Astrocyte (in vitro differentiated cells and primary cell): ENCODE measurements around the gene MCOLN1. TPM values are rescaled to one million over a fixed set of nuclear protein-coding genes. Genes with fewer than 3 reads are reported as not detected.
A peak's percentile ranks its signal among the peaks of the same experiment; 100 is the strongest.
"Not testable (repeated sequence)": the region's sequence is repeated elsewhere in the genome, so short reads cannot be mapped to it uniquely, and the experiment has no call there.

Experiments
- DNase-seq: peaks from one replicate; pipeline ENCODE4 v3.0.0-alpha.2; 2010; ENCODE audit warnings: low read depth
- FAIRE-seq: peaks from 2 replicates; lab custom pipeline; 2011; peaks lifted over from hg19 to GRCh38; lab: Jason Lieb, UNC
- H2AFZ ChIP-seq: 2 replicates; pipeline ENCODE4 v1.6.0; 2012; ENCODE audit warnings: low read depth, low read length, inconsistent platforms
- H3K27ac ChIP-seq: 2 replicates; pipeline ENCODE4 v1.5.1; 2011; ENCODE audit warnings: low read depth, low read length, inconsistent platforms
- H3K27me3 ChIP-seq: 2 replicates; pipeline ENCODE4 v1.6.0; 2011; ENCODE audit warnings: low read length, inconsistent platforms; ENCODE audit not compliant: insufficient read depth
- H3K36me3 ChIP-seq: 2 replicates; pipeline ENCODE4 v1.5.1; 2011; ENCODE audit warnings: low read length, inconsistent platforms; ENCODE audit not compliant: insufficient read depth
- H3K4me1 ChIP-seq: 2 replicates; pipeline ENCODE4 v1.5.1; 2011; ENCODE audit warnings: low read length, inconsistent platforms; ENCODE audit not compliant: insufficient read depth
- H3K4me2 ChIP-seq: 2 replicates; pipeline ENCODE4 v1.6.0; 2012; ENCODE audit warnings: low read length, inconsistent platforms
- H3K4me3 ChIP-seq: 2 replicates; pipeline ENCODE4 v1.5.1; 2011; ENCODE audit warnings: low read depth, mild to moderate bottlenecking, low read length, inconsistent platforms; ENCODE audit not compliant: insufficient read depth
- H3K79me2 ChIP-seq: 2 replicates; pipeline ENCODE4 v1.6.0; 2012; ENCODE audit warnings: mild to moderate bottlenecking, low read length, inconsistent platforms; ENCODE audit not compliant: insufficient read depth
- H3K9ac ChIP-seq: 2 replicates; pipeline ENCODE4 v1.6.0; 2012; ENCODE audit warnings: mild to moderate bottlenecking, low read length, inconsistent platforms
- H3K9me3 ChIP-seq: 2 replicates; pipeline ENCODE4 v1.5.1; 2012; ENCODE audit warnings: low read depth, mild to moderate bottlenecking, low read length, inconsistent platforms; ENCODE audit not compliant: insufficient read depth
- H4K20me1 ChIP-seq: 2 replicates; pipeline ENCODE4 v1.6.0; 2012; ENCODE audit warnings: low read length, inconsistent platforms; ENCODE audit not compliant: insufficient read depth
- H3K27ac Mint-ChIP-seq: one replicate; pipeline ENCODE4 v1.8.0; 2021; ENCODE audit warnings: mild to moderate bottlenecking, mixed read lengths; ENCODE audit not compliant: unreplicated experiment
- H3K27me3 Mint-ChIP-seq: one replicate; pipeline ENCODE4 v1.8.0; 2021; ENCODE audit warnings: low read depth, mixed read lengths; ENCODE audit not compliant: unreplicated experiment
- H3K36me3 Mint-ChIP-seq: one replicate; pipeline ENCODE4 v1.8.0; 2021; ENCODE audit warnings: low read depth, mixed read lengths; ENCODE audit not compliant: unreplicated experiment
- H3K4me1 Mint-ChIP-seq: one replicate; pipeline ENCODE4 v1.8.0; 2021; ENCODE audit warnings: low read depth, mixed read lengths; ENCODE audit not compliant: unreplicated experiment
- H3K4me3 Mint-ChIP-seq: one replicate; pipeline ENCODE4 v1.8.0; 2021; ENCODE audit warnings: mild to moderate bottlenecking, moderate library complexity, mixed read lengths; ENCODE audit not compliant: unreplicated experiment
- H3K9me3 Mint-ChIP-seq: one replicate; pipeline ENCODE4 v1.8.0; 2021; ENCODE audit warnings: mild to moderate bottlenecking, mixed read lengths; ENCODE audit not compliant: unreplicated experiment
- EZH2 ChIP-seq: IDR thresholded peaks from 2 replicates; pipeline ENCODE4 v1.6.1; 2012; ENCODE audit warnings: mild to moderate bottlenecking, low read length, inconsistent platforms; ENCODE audit not compliant: insufficient read depth
- total RNA-seq: library from RNA; stranded (reverse); gene quantifications from 2 replicates; pipeline ENCODE4 v1.2.1, GENCODE V29; 2021
- TF ChIP-seq, protein P1 (sequence below): IDR thresholded peaks from 2 replicates; pipeline ENCODE4 v1.5.1; 2011; ENCODE audit warnings: low read depth, mild to moderate bottlenecking, inconsistent platforms, low read length, moderate library complexity; ENCODE audit not compliant: insufficient read depth

MCOLN1 gene
- total RNA-seq, 1 donor from 2014 or later: 26.2 TPM

DNA sequence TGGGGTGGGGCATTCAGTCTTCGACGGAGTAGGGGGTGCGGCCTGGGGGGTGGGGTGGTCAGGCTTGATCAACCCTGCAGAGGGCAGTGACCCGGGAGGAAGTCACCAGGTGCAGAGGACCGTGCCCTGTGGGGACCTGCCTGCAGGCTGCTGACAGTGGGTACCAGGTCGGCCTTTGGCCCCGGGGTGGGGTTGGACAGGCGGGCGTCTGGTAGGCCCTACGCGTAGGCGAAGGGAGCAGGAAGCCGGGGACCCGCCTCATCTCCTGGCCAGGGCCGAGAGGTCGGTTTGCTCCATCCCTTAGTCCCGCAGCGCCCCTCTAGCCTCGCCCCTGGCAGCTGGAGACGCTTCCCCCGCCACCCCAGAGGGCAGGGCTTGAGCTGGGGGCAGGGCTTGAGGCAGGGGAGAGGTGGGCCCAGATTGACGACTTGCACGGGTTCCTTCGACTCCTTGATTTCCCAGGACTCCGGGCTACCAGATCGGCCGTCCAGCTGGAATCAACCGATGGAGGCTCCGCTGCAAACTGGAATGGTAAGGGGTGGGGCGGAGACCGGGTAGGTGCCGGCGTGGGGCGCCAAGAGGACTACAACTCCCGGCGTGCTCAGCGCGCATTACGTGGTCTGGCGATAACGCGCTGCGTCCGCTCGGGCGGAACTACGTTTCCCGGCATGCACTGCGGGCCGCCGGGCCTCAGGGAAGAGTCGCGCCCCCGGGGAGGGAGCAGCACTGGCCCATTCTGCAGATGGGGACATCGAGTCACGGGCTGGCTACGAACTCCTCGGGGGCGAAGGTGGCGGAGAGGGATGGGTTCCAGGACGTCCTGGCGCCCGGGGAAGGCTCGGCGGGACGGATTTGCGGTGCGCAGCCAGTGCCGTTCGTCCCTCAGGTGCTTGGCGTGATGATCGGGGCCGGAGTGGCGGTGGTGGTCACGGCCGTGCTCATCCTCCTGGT, 12.9 kb downstream of the MCOLN1 start, which contains the start of gene PNPLA6:
Gene PNPLA6, plus strand, starts transcription at position 671 of the 951 bp plus-strand sequence. Its CDS starts 72 bp downstream, at position 743.
- peaks cover 4% of the 10 kb centered on the region for H3K4me1 Mint-ChIP-seq

DNA sequence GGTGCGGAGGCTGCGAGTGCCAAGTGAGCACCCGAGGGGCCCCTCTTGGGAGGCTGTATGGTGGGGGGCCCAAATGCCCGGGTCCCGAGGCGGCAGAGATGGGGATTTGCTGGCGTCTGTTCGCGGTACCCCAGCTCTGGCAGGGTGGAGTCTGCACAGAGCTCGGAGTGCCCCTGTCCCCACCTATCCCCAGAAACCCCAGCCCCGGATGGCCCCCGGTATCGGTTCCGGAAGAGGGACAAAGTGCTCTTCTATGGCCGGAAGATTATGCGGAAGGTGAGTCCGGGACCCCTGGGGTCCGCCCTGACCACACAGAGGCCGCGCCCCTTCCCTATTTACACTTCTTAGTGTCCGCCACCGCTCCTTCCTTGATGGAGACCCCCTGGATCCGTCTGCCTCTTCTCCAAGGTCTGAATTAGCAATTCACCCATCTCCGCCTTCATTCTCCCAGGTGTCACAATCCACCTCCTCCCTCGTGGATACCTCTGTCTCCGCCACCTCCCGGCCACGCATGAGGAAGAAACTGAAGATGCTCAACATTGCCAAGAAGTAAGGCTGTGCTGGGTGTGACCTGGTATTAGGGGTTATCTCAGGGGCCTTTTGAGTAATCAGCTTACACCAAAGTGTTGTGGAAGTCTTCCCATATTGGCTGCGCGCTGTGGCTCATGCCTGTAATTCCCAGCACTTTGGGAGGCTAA, 13.7 kb downstream of the MCOLN1 start:
- peaks cover 9% of the 10 kb centered on the region for H3K79me2 ChIP-seq
- H3K4me1 ChIP-seq: peaks cover 6% of the 10 kb centered on the region
- no peaks in the 10 kb centered on the region for H3K9me3 ChIP-seq
- H3K4me3 ChIP-seq: peak overlapping the region; percentile 90
- TF ChIP-seq, protein P1, sequence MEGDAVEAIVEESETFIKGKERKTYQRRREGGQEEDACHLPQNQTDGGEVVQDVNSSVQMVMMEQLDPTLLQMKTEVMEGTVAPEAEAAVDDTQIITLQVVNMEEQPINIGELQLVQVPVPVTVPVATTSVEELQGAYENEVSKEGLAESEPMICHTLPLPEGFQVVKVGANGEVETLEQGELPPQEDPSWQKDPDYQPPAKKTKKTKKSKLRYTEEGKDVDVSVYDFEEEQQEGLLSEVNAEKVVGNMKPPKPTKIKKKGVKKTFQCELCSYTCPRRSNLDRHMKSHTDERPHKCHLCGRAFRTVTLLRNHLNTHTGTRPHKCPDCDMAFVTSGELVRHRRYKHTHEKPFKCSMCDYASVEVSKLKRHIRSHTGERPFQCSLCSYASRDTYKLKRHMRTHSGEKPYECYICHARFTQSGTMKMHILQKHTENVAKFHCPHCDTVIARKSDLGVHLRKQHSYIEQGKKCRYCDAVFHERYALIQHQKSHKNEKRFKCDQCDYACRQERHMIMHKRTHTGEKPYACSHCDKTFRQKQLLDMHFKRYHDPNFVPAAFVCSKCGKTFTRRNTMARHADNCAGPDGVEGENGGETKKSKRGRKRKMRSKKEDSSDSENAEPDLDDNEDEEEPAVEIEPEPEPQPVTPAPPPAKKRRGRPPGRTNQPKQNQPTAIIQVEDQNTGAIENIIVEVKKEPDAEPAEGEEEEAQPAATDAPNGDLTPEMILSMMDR: no peak
- no peak for TF ChIP-seq EZH2
- H3K9ac ChIP-seq: peak overlapping the region; percentile 87
- peak overlapping the region; percentile 97 for H3K4me3 Mint-ChIP-seq
- no peaks in the 10 kb centered on the region for H3K36me3 ChIP-seq
- no peaks in the 10 kb centered on the region for H3K27me3 Mint-ChIP-seq
- peaks cover 10% of the 10 kb centered on the region for H3K36me3 Mint-ChIP-seq
- DNase-seq (no peak), FAIRE-seq (no peak)
- peaks cover 4% of the 10 kb centered on the region for H3K4me1 Mint-ChIP-seq
- H3K27me3 ChIP-seq: no peaks in the 10 kb centered on the region
- H3K27ac Mint-ChIP-seq: peak overlapping the region; percentile 1
- H3K27ac ChIP-seq: no peak overlapping the region
- H3K9me3 Mint-ChIP-seq: no peaks in the 10 kb centered on the region
- peak overlapping the region; percentile 91 for H2AFZ ChIP-seq
- H4K20me1 ChIP-seq: no peaks in the 10 kb centered on the region
- H3K4me2 ChIP-seq: peak overlapping the region; percentile 97

More for the DNA sequence above, 12.9 kb downstream of the MCOLN1 start, which contains the start of gene PNPLA6:
- Histone ChIP-seq H3K79me2 (peaks cover 9% of the 10 kb centered on the region), H3K4me3 (peak within 1 kb of the TSS; percentile 90), H3K9ac (peak within 1 kb of the TSS; percentile 87), H3K27ac (peak within 1 kb of the TSS; percentile 72), H3K4me1 (peaks cover 6% of the 10 kb centered on the region), H2AFZ (peak within 1 kb of the TSS; percentile 91), H3K36me3 (no peaks in the 10 kb centered on the region), H3K27me3 (no peaks in the 10 kb centered on the region), H3K4me2 (peak within 1 kb of the TSS; percentile 97), H4K20me1 (no peaks in the 10 kb centered on the region), H3K9me3 (no peaks in the 10 kb centered on the region)
- TF ChIP-seq EZH2: no peak
- TF ChIP-seq, protein P1: no peak
- FAIRE-seq (no peak), DNase-seq (peak; percentile 80)
- H3K9me3 Mint-ChIP-seq: no peaks in the 10 kb centered on the region
- H3K4me3 Mint-ChIP-seq: peak within 1 kb of the TSS; percentile 97
- no peaks in the 10 kb centered on the region for H3K27me3 Mint-ChIP-seq
- peaks cover 7% of the 10 kb centered on the region for H3K36me3 Mint-ChIP-seq
- peak within 1 kb of the TSS; percentile 94 for H3K27ac Mint-ChIP-seq

DNA sequence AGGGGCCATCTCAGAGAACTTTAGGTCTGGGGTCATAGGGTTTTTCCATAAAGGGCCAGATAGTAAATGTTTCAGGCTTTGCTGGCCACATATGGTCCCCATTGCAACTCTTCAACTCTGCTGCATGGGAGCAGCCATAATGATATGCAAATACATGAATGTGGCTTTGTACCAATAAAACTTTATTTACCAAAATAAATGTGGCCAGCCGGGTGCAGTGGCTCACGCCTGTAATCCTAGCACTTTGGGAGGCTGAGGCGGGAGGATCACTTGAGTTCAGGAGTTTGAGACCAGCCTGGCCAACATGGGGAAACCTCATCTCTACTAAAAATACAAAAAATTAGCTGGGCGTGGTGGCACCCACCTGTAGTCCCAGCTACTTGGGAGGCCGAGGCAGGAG, 16.6 kb downstream of the MCOLN1 start:
- not testable (repeated sequence) for H2AFZ ChIP-seq, H3K79me2 ChIP-seq, H3K4me3 Mint-ChIP-seq, FAIRE-seq, H3K36me3 ChIP-seq, H3K27me3 ChIP-seq, H3K27me3 Mint-ChIP-seq, H3K9me3 ChIP-seq, H3K27ac Mint-ChIP-seq, H4K20me1 ChIP-seq, H3K27ac ChIP-seq, H3K4me1 Mint-ChIP-seq, H3K9ac ChIP-seq, H3K4me1 ChIP-seq, H3K4me3 ChIP-seq, H3K9me3 Mint-ChIP-seq, DNase-seq, H3K4me2 ChIP-seq
- H3K36me3 Mint-ChIP-seq: peaks cover 15% of the 10 kb centered on the region
